Testis (tissue), 2 donors: ENCODE data around the gene AICDA.

ENCODE experiments used
- CTCF ChIP-seq, 3 experiments: fragments of 450-650 bp in 2 of 3; fragments of 200-600 bp in 1 of 3; sonication (generic) in 1 of 3; IDR thresholded peaks; one replicate each; pipeline ENCODE4 v1.5.1; 2016 to 2019; ENCODE audit warnings: antibody characterized with exemption in 3 of 3, mild to moderate bottlenecking in 2 of 3, moderate library complexity in 1 of 3
- POLR2A ChIP-seq: fragments of 450-650 bp; IDR thresholded peaks from one replicate; pipeline ENCODE4 v1.6.1; 2017; ENCODE audit warnings: antibody characterized with exemption, mild to moderate bottlenecking, moderate library complexity

GRCh38 chr12:8603856-8604255 lies 8.8 kb downstream of the AICDA start:
- TF ChIP-seq CTCF (IDR thresholded peaks at IDR 0.05) (no peak), POLR2A (no peak)
